Sigmoid colon (tissue), 3 donors: ENCODE measurements around the gene MTMR2.

Experiments
- CTCF ChIP-seq, 4 experiments: fragments of 450-650 bp in 3 of 4; fragments of 200-600 bp in 1 of 4; IDR thresholded peaks; one replicate each; pipeline ENCODE4 v1.5.1; 2016 to 2019; ENCODE audit warnings: antibody characterized with exemption in 4 of 4, mild to moderate bottlenecking in 3 of 4, moderate library complexity in 2 of 4
- POLR2A ChIP-seq, 2 donors: fragments of 450-650 bp; IDR thresholded peaks; one replicate each; pipeline ENCODE4 v1.6.1; 2016; ENCODE audit warnings: antibody characterized with exemption in 2 of 2, mild to moderate bottlenecking in 2 of 2, moderate library complexity in 2 of 2

GRCh38 chr11:95821640-95822039 lies 102.3 kb downstream of the MTMR2 start:
- TF ChIP-seq CTCF (IDR thresholded peaks at IDR 0.05) (no peak), POLR2A (IDR thresholded peaks at IDR 0.05) (no peak)
